GM19463 (cell line): ENCODE results near the gene PRRC2C.
"Not testable (repeated sequence)": the region's sequence is repeated elsewhere in the genome, so short reads cannot be mapped to it uniquely, and the experiment has no call there.

Experiments
- ATAC-seq: cut with Tn5 transposase; IDR thresholded peaks from one replicate; pipeline ENCODE4 v1.9.1; 2021; ENCODE audit warnings: mild to moderate bottlenecking, moderate library complexity; ENCODE audit not compliant: unreplicated experiment

Gene PRRC2C

GRCh38 chr1:171485375-171486047, at the start of gene PRRC2C:
Gene PRRC2C, plus strand, starts transcription at chr1:171485530. Its CDS starts 26,559 bp downstream, at chr1:171512089.
- peak; percentile 95 for ATAC-seq

- no peak for ATAC-seq
Measured at GRCh38 chr1:171438441-171438840, 46.9 kb upstream of the PRRC2C start.

GRCh38 chr1:171440201-171440600, 45.1 kb upstream of the PRRC2C start:
- not testable (repeated sequence) for ATAC-seq

- ATAC-seq: not testable (repeated sequence)
Measured at GRCh38 chr1:171441278-171441895, 43.9 kb upstream of the PRRC2C start.

GRCh38 chr1:171446386-171446785, 38.9 kb upstream of the PRRC2C start:
- no peak for ATAC-seq

- no peak for ATAC-seq
Measured at GRCh38 chr1:171455967-171456366, 29.4 kb upstream of the PRRC2C start.

- ATAC-seq: no peak
Measured at GRCh38 chr1:171457412-171457811, 27.9 kb upstream of the PRRC2C start.

- no peak for ATAC-seq
Measured at GRCh38 chr1:171460018-171460620, 25.2 kb upstream of the PRRC2C start.

GRCh38 chr1:171467626-171468025, 17.7 kb upstream of the PRRC2C start:
- ATAC-seq: no peak

GRCh38 chr1:171468120-171468750, 17.1 kb upstream of the PRRC2C start:
- peak; percentile 69 for ATAC-seq

- no peak for ATAC-seq
Measured at GRCh38 chr1:171470726-171471125, 14.6 kb upstream of the PRRC2C start.

GRCh38 chr1:171472183-171472647, 13.1 kb upstream of the PRRC2C start:
- ATAC-seq: peak; percentile 75

GRCh38 chr1:171476829-171477228, 8.5 kb upstream of the PRRC2C start:
- no peak for ATAC-seq

GRCh38 chr1:171477804-171478203, 7.5 kb upstream of the PRRC2C start:
- ATAC-seq: no peak

GRCh38 chr1:171480035-171480434, 5.3 kb upstream of the PRRC2C start:
- no peak for ATAC-seq

- peak; percentile 50 for ATAC-seq
Measured at GRCh38 chr1:171484760-171485374, 463 bp upstream of the PRRC2C start.

- peak; percentile 31 for ATAC-seq
Measured at GRCh38 chr1:171486048-171486519, 754 bp downstream of the PRRC2C start.

- ATAC-seq: no peak
Measured at GRCh38 chr1:171487038-171487437, 1.7 kb downstream of the PRRC2C start.

GRCh38 chr1:171488190-171488929, 3.0 kb downstream of the PRRC2C start:
- ATAC-seq: no peak

- ATAC-seq: no peak
Measured at GRCh38 chr1:171494076-171494475, 8.7 kb downstream of the PRRC2C start.
